GM12874 (cell line): Measurements from ENCODE around the gene GPNMB.

Experiments
- CTCF ChIP-seq: IDR thresholded peaks from 2 replicates; pipeline ENCODE4 v1.5.1; 2011; ENCODE audit warnings: low read depth, mild to moderate bottlenecking, control low read depth, low read length, moderate library complexity; ENCODE audit not compliant: insufficient read depth

GPNMB gene

GRCh38 chr7:23208316-23208715 lies 38.3 kb upstream of the GPNMB start:
- TF ChIP-seq CTCF: no peak

- TF ChIP-seq CTCF: no peak
Observed at GRCh38 chr7:23210506-23210905, 36.1 kb upstream of the GPNMB start.

- no peak for TF ChIP-seq CTCF
Observed at GRCh38 chr7:23211589-23211988, 35.0 kb upstream of the GPNMB start.

DNA sequence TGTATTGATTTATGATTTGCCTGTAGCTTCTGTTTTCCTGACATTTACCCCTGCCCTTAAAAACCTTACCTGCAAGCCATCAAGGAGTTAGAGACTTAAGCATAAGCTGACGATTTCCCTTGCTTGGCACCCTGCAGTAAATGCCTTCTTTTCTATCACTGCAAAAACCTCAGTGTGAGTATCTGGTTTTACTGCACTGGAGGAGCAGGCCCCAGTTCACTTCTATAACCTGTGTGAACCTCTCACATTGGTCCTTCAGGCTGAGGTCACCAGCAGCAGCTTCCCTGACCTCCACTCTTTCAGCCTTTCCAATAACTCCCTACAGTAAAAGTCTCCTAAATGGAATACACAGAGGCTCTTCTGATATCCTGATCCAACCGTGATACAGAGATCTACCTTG lies 34.2 kb upstream of the GPNMB start:
- TF ChIP-seq CTCF: no peak

GRCh38 chr7:23212841-23213240 lies 33.7 kb upstream of the GPNMB start:
- no peak for TF ChIP-seq CTCF

- TF ChIP-seq CTCF: no peak
Observed at GRCh38 chr7:23213755-23214154, 32.8 kb upstream of the GPNMB start.

- no peak for TF ChIP-seq CTCF
Observed at GRCh38 chr7:23214423-23214822, 32.2 kb upstream of the GPNMB start.

DNA sequence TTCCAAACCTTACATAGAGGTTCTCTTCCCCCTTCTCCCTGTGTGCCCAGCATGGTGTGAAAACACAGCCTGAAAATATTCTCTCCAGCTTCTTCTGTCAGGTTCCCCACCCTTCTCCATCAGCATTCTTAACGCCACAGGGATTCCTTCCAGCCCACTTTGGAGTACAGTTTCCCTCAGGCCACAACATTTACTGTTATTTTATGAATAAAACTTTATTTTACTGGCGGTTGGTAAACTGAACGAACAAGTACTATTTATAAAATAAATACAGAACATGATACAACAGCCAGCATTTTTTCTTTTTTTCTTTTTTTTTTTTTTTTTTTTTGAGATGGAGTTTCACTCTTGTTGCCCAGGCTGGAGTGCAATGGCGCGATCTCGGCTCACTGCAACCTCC lies 31.6 kb upstream of the GPNMB start:
- TF ChIP-seq CTCF: no peak
